Chondrocyte (in vitro differentiated cells): ENCODE measurements around the gene DYRK1B. TPM values are rescaled to one million over a fixed set of nuclear protein-coding genes. Genes with fewer than 3 reads are reported as not detected.

Experiments used
- DNase-seq: peaks from one replicate; pipeline ENCODE4 v3.0.0; 2021; ENCODE audit warnings: mixed read lengths, low spot score
- H3K27ac Mint-ChIP-seq: one replicate; pipeline ENCODE4 v1.8.0; 2021; ENCODE audit warnings: mild to moderate bottlenecking, moderate library complexity, mixed read lengths; ENCODE audit not compliant: unreplicated experiment
- H3K27me3 Mint-ChIP-seq: 2 replicates; pipeline ENCODE4 v1.8.0; 2021; ENCODE audit warnings: low read depth, mixed read lengths
- H3K36me3 Mint-ChIP-seq: 2 replicates; pipeline ENCODE4 v1.8.0; 2021; ENCODE audit warnings: low read depth, mixed read lengths
- H3K4me1 Mint-ChIP-seq: 2 replicates; pipeline ENCODE4 v1.8.0; 2021; ENCODE audit warnings: low read depth, mild to moderate bottlenecking, mixed read lengths
- H3K4me3 Mint-ChIP-seq: one replicate; pipeline ENCODE4 v1.8.0; 2021; ENCODE audit warnings: mild to moderate bottlenecking, moderate library complexity, mixed read lengths; ENCODE audit not compliant: unreplicated experiment
- H3K9me3 Mint-ChIP-seq: 2 replicates; pipeline ENCODE4 v1.8.0; 2021; ENCODE audit warnings: low read depth, mixed read lengths
- CTCF ChIP-seq: fragments of 200-600 bp; sonication (generic); IDR thresholded peaks from 2 replicates; pipeline ENCODE4 v1.5.0; 2021; ENCODE audit warnings: antibody characterized with exemption, mild to moderate bottlenecking, moderate library complexity
- microRNA-seq: library from miRNA; unstranded; fragments of <30 nt; microRNA quantifications from one replicate; pipeline ENCODE4 v1.2.0, GENCODE V29; 2020; ENCODE audit warnings: borderline number of aligned reads
- total RNA-seq: library from RNA; stranded (reverse); gene quantifications from 3 replicates; pipeline ENCODE4 v1.2.1, GENCODE V29; 2021

DYRK1B gene
- total RNA-seq, 1 donor from 2014 or later, result 20.0 TPM

- no peak for DNase-seq
- H3K4me3 Mint-ChIP-seq, result no peak overlapping the region
- peaks cover 12% of the 10 kb centered on the region for H3K9me3 Mint-ChIP-seq
- no peaks in the 10 kb centered on the region for H3K36me3 Mint-ChIP-seq
- H3K27ac Mint-ChIP-seq, result no peak overlapping the region
- no peak for TF ChIP-seq CTCF
- H3K27me3 Mint-ChIP-seq, result peaks cover 12% of the 10 kb centered on the region
- H3K4me1 Mint-ChIP-seq, result no peaks in the 10 kb centered on the region
Measured at GRCh38 chr19:39788244-39788643, 45.7 kb downstream of the DYRK1B start.

- H3K9me3 Mint-ChIP-seq, result no peaks in the 10 kb centered on the region
- peaks cover 35% of the 10 kb centered on the region for H3K27me3 Mint-ChIP-seq
- H3K4me1 Mint-ChIP-seq, result no peaks in the 10 kb centered on the region
- no peak for TF ChIP-seq CTCF
- DNase-seq, result no peak
- H3K27ac Mint-ChIP-seq, result no peak overlapping the region
- H3K4me3 Mint-ChIP-seq, result no peak overlapping the region
- H3K36me3 Mint-ChIP-seq, result no peaks in the 10 kb centered on the region
Measured at GRCh38 chr19:39780894-39781293, 53.1 kb downstream of the DYRK1B start.

GRCh38 chr19:39778763-39779162 lies 55.2 kb downstream of the DYRK1B start, which contains the start of gene LEUTX:
Gene LEUTX (plus strand): TSS chr19:39778854. CDS start chr19:39778921, 67 bp downstream.
- no peak within 1 kb of the TSS for H3K4me3 Mint-ChIP-seq
- no peak for DNase-seq
- no peaks in the 10 kb centered on the region for H3K9me3 Mint-ChIP-seq
- peaks cover 31% of the 10 kb centered on the region for H3K27me3 Mint-ChIP-seq
- H3K4me1 Mint-ChIP-seq, result no peaks in the 10 kb centered on the region
- H3K27ac Mint-ChIP-seq, result no peak within 1 kb of the TSS
- TF ChIP-seq CTCF, result no peak
- H3K36me3 Mint-ChIP-seq, result no peaks in the 10 kb centered on the region

Small RNA genes within 50 kb of the gene (microRNA-seq; reads per million reads assigned to microRNA genes)
- not detected for gene MIR6719

Other genes starting within 250 kb of the DYRK1B start
- not detected in 3 replicates for gene LGALS13, start 231.6 kb downstream of the DYRK1B start, total RNA-seq
- not detected in 3 replicates for gene LGALS16, start 178.2 kb downstream of the DYRK1B start, total RNA-seq
- not detected in 3 replicates for gene LGALS14, start 129.7 kb downstream of the DYRK1B start, total RNA-seq
- not detected in 3 replicates for gene CLC, start 96.1 kb downstream of the DYRK1B start, total RNA-seq
- not detected in 3 replicates for gene LEUTX, start 55.3 kb downstream of the DYRK1B start, total RNA-seq
- gene FBL, start 12.2 kb upstream of the DYRK1B start, total RNA-seq, result 95.0 to 119 TPM (median 104 TPM) in 3 replicates
- gene FCGBP, start 100.5 kb upstream of the DYRK1B start, total RNA-seq, result 0.31 to 1.6 TPM (median 0.42 TPM) in 3 replicates
- 75.2 to 94.4 TPM (median 75.4 TPM) in 3 replicates for gene PSMC4, start 137.0 kb upstream of the DYRK1B start, total RNA-seq
- gene ZNF546, start 162.9 kb upstream of the DYRK1B start, total RNA-seq, result 2.0 to 7.5 TPM (median 3.6 TPM) in 3 replicates
- 9.5 to 16.0 TPM (median 10.1 TPM) in 3 replicates for gene ZNF780B, start 222.1 kb upstream of the DYRK1B start, total RNA-seq